Measurements from ENCODE around the gene COL25A1. TPM values are rescaled to one million over a fixed set of nuclear protein-coding genes. Genes with fewer than 3 reads are reported as not detected.

The COL25A1 gene
- total RNA-seq, 1 experiment from 2014 or later, result not detected

DNA sequence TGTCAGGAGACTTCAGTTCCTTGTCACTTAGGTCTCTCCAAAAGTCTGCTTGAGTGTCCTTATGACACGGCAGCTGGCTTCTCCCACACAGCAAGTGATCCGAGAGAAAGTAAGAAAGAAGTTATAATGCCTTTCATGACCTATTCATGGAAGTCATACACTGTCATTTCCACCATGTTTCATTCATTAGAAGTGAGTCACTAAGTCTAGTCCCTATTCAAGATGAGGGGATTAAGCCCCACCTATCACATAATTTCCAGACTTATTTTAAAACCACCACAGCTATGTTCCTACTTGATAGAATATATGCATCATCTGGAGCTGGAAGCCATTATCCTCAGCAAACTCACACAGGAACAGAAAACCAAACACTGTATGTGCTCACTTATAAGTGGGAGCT, 25.2 kb upstream of the COL25A1 start:
- BruUV-seq (replicated peaks), result no TSS peak
- H3K36me3 Mint-ChIP-seq (ENCODE audit: insufficient read depth, unreplicated experiment), result no peaks in the 10 kb centered on the region
- H3K27ac Mint-ChIP-seq (ENCODE audit: unreplicated experiment), result no peak overlapping the region
- H3K4me3 Mint-ChIP-seq (ENCODE audit: low read depth, unreplicated experiment), result no peak overlapping the region
- intact Hi-C loops (cut with micrococcal nuclease; ENCODE audit: unreplicated experiment), result no loop called here
- no peaks in the 10 kb centered on the region for H3K4me1 Mint-ChIP-seq (ENCODE audit: low read depth, unreplicated experiment)
- peaks cover 20% of the 10 kb centered on the region for H3K27me3 Mint-ChIP-seq (ENCODE audit: unreplicated experiment)
- CTCF ChIA-PET, result no interaction called here
- no peak for TF ChIP-seq CTCF (IDR thresholded peaks at IDR 0.05; ENCODE audit: unreplicated experiment)
- DNase-seq, result no peak
- peaks cover 6% of the 10 kb centered on the region for H3K9me3 Mint-ChIP-seq (ENCODE audit: low read depth, unreplicated experiment)

DNA sequence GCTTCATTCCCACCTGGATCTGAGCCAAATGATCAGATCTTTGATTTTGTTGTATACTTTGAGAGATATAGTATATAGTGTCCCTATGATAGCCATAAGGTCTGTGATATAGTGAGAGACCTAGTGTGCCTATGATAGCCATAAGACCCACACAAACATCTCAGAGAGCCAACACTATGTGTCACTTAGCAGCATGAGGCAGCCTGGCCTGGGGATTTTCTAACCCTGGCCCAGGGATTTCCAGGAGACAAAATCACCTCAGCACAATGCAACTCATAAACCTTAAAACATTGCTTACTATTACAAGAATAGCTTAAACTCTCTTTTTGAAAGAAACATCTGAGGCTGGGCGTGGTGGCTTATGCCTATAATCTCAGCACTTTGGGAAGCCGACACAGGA, 23.2 kb upstream of the COL25A1 start:
- no peaks in the 10 kb centered on the region for H3K36me3 Mint-ChIP-seq (ENCODE audit: insufficient read depth, unreplicated experiment)
- H3K4me3 Mint-ChIP-seq (ENCODE audit: low read depth, unreplicated experiment), result no peak overlapping the region
- BruUV-seq (replicated peaks), result no TSS peak
- intact Hi-C loops (cut with micrococcal nuclease; ENCODE audit: unreplicated experiment), result no loop called here
- peaks cover 20% of the 10 kb centered on the region for H3K27me3 Mint-ChIP-seq (ENCODE audit: unreplicated experiment)
- H3K27ac Mint-ChIP-seq (ENCODE audit: unreplicated experiment), result no peak overlapping the region
- TF ChIP-seq CTCF (IDR thresholded peaks at IDR 0.05; ENCODE audit: unreplicated experiment), result no peak
- CTCF ChIA-PET, result no interaction called here
- no peaks in the 10 kb centered on the region for H3K4me1 Mint-ChIP-seq (ENCODE audit: low read depth, unreplicated experiment)
- no peak for DNase-seq
- H3K9me3 Mint-ChIP-seq (ENCODE audit: low read depth, unreplicated experiment), result peaks cover 6% of the 10 kb centered on the region

- Mint-ChIP-seq H3K27me3 (ENCODE audit: unreplicated experiment) (peaks cover 12% of the 10 kb centered on the region), H3K36me3 (ENCODE audit: insufficient read depth, unreplicated experiment) (no peaks in the 10 kb centered on the region), H3K4me3 (ENCODE audit: low read depth, unreplicated experiment) (no peak overlapping the region), H3K27ac (ENCODE audit: unreplicated experiment) (no peak overlapping the region), H3K4me1 (ENCODE audit: low read depth, unreplicated experiment) (no peaks in the 10 kb centered on the region), H3K9me3 (ENCODE audit: low read depth, unreplicated experiment) (peaks cover 6% of the 10 kb centered on the region)
- DNase-seq, result no peak
- intact Hi-C loops (cut with micrococcal nuclease; ENCODE audit: unreplicated experiment), result no loop called here
- TF ChIP-seq CTCF (IDR thresholded peaks at IDR 0.05; ENCODE audit: unreplicated experiment), result no peak
- CTCF ChIA-PET, result no interaction called here
- no TSS peak for BruUV-seq (replicated peaks)
Observed at GRCh38 chr4:109323348-109323747, 20.9 kb upstream of the COL25A1 start.

GRCh38 chr4:109321232-109321631, 18.8 kb upstream of the COL25A1 start:
- no peak for DNase-seq
- CTCF ChIA-PET, result no interaction called here
- BruUV-seq (replicated peaks), result no TSS peak
- Mint-ChIP-seq H3K9me3 (ENCODE audit: low read depth, unreplicated experiment) (peaks cover 6% of the 10 kb centered on the region), H3K4me3 (ENCODE audit: low read depth, unreplicated experiment) (no peak overlapping the region), H3K36me3 (ENCODE audit: insufficient read depth, unreplicated experiment) (no peaks in the 10 kb centered on the region), H3K4me1 (ENCODE audit: low read depth, unreplicated experiment) (no peaks in the 10 kb centered on the region), H3K27me3 (ENCODE audit: unreplicated experiment) (peaks cover 11% of the 10 kb centered on the region), H3K27ac (ENCODE audit: unreplicated experiment) (no peak overlapping the region)
- TF ChIP-seq CTCF (IDR thresholded peaks at IDR 0.05; ENCODE audit: unreplicated experiment), result no peak
- intact Hi-C loops (cut with micrococcal nuclease; ENCODE audit: unreplicated experiment), result no loop called here

GRCh38 chr4:109319684-109320083, 17.2 kb upstream of the COL25A1 start:
- CTCF ChIA-PET, result no interaction called here
- Mint-ChIP-seq H3K4me3 (ENCODE audit: low read depth, unreplicated experiment) (no peak overlapping the region), H3K36me3 (ENCODE audit: insufficient read depth, unreplicated experiment) (no peaks in the 10 kb centered on the region), H3K27me3 (ENCODE audit: unreplicated experiment) (peaks cover 11% of the 10 kb centered on the region), H3K27ac (ENCODE audit: unreplicated experiment) (no peak overlapping the region), H3K9me3 (ENCODE audit: low read depth, unreplicated experiment) (peaks cover 6% of the 10 kb centered on the region), H3K4me1 (ENCODE audit: low read depth, unreplicated experiment) (no peaks in the 10 kb centered on the region)
- no peak for TF ChIP-seq CTCF (IDR thresholded peaks at IDR 0.05; ENCODE audit: unreplicated experiment)
- intact Hi-C loops (cut with micrococcal nuclease; ENCODE audit: unreplicated experiment), result no loop called here
- no peak for DNase-seq
- no TSS peak for BruUV-seq (replicated peaks)
